Activated T-helper 17 cell treated with anti-CD3 and anti-CD28 coated beads, Interleukin-2, amount 50 U/mL, for 72 hours (primary cell): ENCODE measurements around the gene RALGAPA2. TPM values are rescaled to one million over a fixed set of nuclear protein-coding genes. Genes with fewer than 3 reads are reported as not detected.

Source experiments
- ATAC-seq: fragments of 150-1000 bp; cut with Tn5 transposase; replicated peaks from 2 replicates; pipeline ENCODE4 v1.10.0; 2021; ENCODE audit warnings: mild to moderate bottlenecking, moderate library complexity
- H3K27ac Mint-ChIP-seq: one replicate; pipeline ENCODE4 v1.8.0; 2022; ENCODE audit warnings: mixed read lengths
- H3K27me3 Mint-ChIP-seq: one replicate; pipeline ENCODE4 v1.8.0; 2022; ENCODE audit warnings: mixed read lengths
- H3K36me3 Mint-ChIP-seq: one replicate; pipeline ENCODE4 v1.8.0; 2022; ENCODE audit warnings: low read depth, mild to moderate bottlenecking, mixed read lengths
- H3K4me1 Mint-ChIP-seq: one replicate; pipeline ENCODE4 v1.8.0; 2022; ENCODE audit warnings: mixed read lengths
- H3K4me3 Mint-ChIP-seq: one replicate; pipeline ENCODE4 v1.8.0; 2022; ENCODE audit warnings: mild to moderate bottlenecking, mixed read lengths
- H3K9me3 Mint-ChIP-seq: one replicate; pipeline ENCODE4 v1.8.0; 2022; ENCODE audit warnings: mixed read lengths
- total RNA-seq, 2 donors: library from RNA; stranded (reverse); gene quantifications; one replicate each; pipeline ENCODE4 v1.2.3, GENCODE V29; 2022

Gene RALGAPA2
- total RNA-seq, 2 donors from 2014 or later, result 19.2 to 23.2 TPM

GRCh38 chr20:20343932-20344331 lies 368.5 kb downstream of the RALGAPA2 start:
- Mint-ChIP-seq H3K27me3 (peaks cover 12% of the 10 kb centered on the region), H3K27ac (no peak overlapping the region), H3K4me1 (no peaks in the 10 kb centered on the region), H3K4me3 (no peak overlapping the region), H3K36me3 (no peaks in the 10 kb centered on the region), H3K9me3 (peaks cover 4% of the 10 kb centered on the region)
- ATAC-seq, result no peak
